HepG2 (cell line): ENCODE results near the gene CNTNAP1. TPM values are rescaled to one million over a fixed set of nuclear protein-coding genes. Genes with fewer than 3 reads are reported as not detected.

Source experiments
- ATAC-seq: fragments of 200-7000 bp; cut with Tn5 transposase; 3 replicates; pipeline ENCODE4 v1.9.1; 2020; ENCODE audit warnings: mild to moderate bottlenecking, moderate library complexity
- BruUV-seq: library from RNA; stranded (reverse); fragments of 400-500 nt; replicated peaks from 2 replicates; lab custom pipeline; 2021; lab: Mats Ljungman, UMichigan
- CTCF ChIA-PET: fragments of 300-600 bp; formaldehyde crosslinking; extraction: SDS; loops from one replicate; lab custom pipeline; 2021; ENCODE audit warnings: low total read pairs, inconsistent platforms, low intra/inter-chr PET ratio; lab: Yijun Ruan, JAX
- POLR2A ChIA-PET: fragments of 350-600 bp; sonication (Branson Sonifier 250); formaldehyde crosslinking; loops from one replicate; lab custom pipeline; 2020; ENCODE audit warnings: antibody characterized with exemption, inconsistent platforms; lab: Yijun Ruan, JAX
- DNase-seq: peaks from one replicate; pipeline ENCODE4 v3.0.0-alpha.2; 2015; ENCODE audit warnings: low spot score
- FAIRE-seq: peaks from 3 replicates; lab custom pipeline; 2011; peaks lifted over from hg19 to GRCh38; lab: Jason Lieb, UNC
- H2AFZ ChIP-seq: one replicate; pipeline ENCODE4 v1.6.1; 2011; ENCODE audit warnings: low read length, inconsistent platforms
- H3K27ac ChIP-seq: fragments of 300-600 bp; 3 replicates; pipeline ENCODE4 v1.8.0; 2011; ENCODE audit warnings: mixed run types, mild to moderate bottlenecking, mixed read lengths, low read length, inconsistent platforms; ENCODE audit not compliant: insufficient read depth; ENCODE audit errors: extremely low read length
- H3K27me3 ChIP-seq, 2 experiments: fragments of 200-600 bp in 1 of 2; 2 replicates in 1 of 2; 3 replicates in 1 of 2; pipeline versions ENCODE4 v1.6.0 to v1.8.0; 2011; ENCODE audit warnings: low read length in 2 of 2, mild to moderate bottlenecking in 2 of 2, moderate library complexity in 2 of 2, inconsistent platforms in 1 of 2; ENCODE audit not compliant: insufficient read depth in 2 of 2, control insufficient read depth in 1 of 2
- H3K36me3 ChIP-seq, 2 experiments: fragments of 200-600 bp in 1 of 2; replicated peaks in 1 of 2; 2 replicates in 1 of 2; 3 replicates in 1 of 2; pipeline versions ENCODE4 v1.5.1 to v1.8.0; 2011; ENCODE audit warnings: low read length in 2 of 2, inconsistent platforms in 1 of 2; ENCODE audit not compliant: insufficient read depth in 2 of 2, control insufficient read depth in 1 of 2
- H3K4me1 ChIP-seq: 2 replicates; pipeline ENCODE4 v1.5.1; 2012; ENCODE audit warnings: low read length, inconsistent platforms; ENCODE audit not compliant: insufficient read depth
- H3K4me2 ChIP-seq: 2 replicates; pipeline ENCODE4 v1.6.0; 2011; ENCODE audit warnings: low read depth, low read length, inconsistent platforms
- H3K4me3 ChIP-seq, 3 experiments: fragments of 200-600 bp in 1 of 3; sonication (generic), shearing (Covaris generic) in 1 of 3; replicated peaks in 1 of 3; 2 replicates each; pipeline ENCODE4 v1.5.1; 2011 to 2016; ENCODE audit warnings: low read length in 3 of 3, inconsistent platforms in 2 of 3, low read depth in 2 of 3, mild to moderate bottlenecking in 2 of 3, control low read depth in 1 of 3, mixed read lengths in 1 of 3; ENCODE audit not compliant: insufficient read depth in 1 of 3
- H3K79me2 ChIP-seq: one replicate; pipeline ENCODE4 v1.6.1; 2011; ENCODE audit warnings: low read length, inconsistent platforms; ENCODE audit not compliant: insufficient read depth
- H3K9ac ChIP-seq: 2 replicates; pipeline ENCODE4 v1.6.0; 2011; ENCODE audit warnings: mild to moderate bottlenecking, low read depth, low read length, inconsistent platforms; ENCODE audit not compliant: insufficient read depth
- H3K9me3 ChIP-seq: 2 replicates; pipeline ENCODE4 v1.5.1; 2012; ENCODE audit warnings: mild to moderate bottlenecking, low read length
- H4K20me1 ChIP-seq: 2 replicates; pipeline ENCODE4 v1.6.0; 2011; ENCODE audit warnings: inconsistent platforms, mild to moderate bottlenecking, low read length, moderate library complexity; ENCODE audit not compliant: insufficient read depth
- ARID4A ChIP-seq: sonication (generic); formaldehyde crosslinking; IDR thresholded peaks from 2 replicates; pipeline ENCODE4 v1.5.0; 2020; ENCODE audit warnings: mild to moderate bottlenecking, missing genetic modification reagents, borderline replicate concordance
- ERF ChIP-seq: IDR thresholded peaks from 2 replicates; pipeline ENCODE4 v1.6.1; 2018; ENCODE audit warnings: missing biosample characterization, missing genetic modification reagents
- REXO4 ChIP-seq: sonication (generic); formaldehyde crosslinking; IDR thresholded peaks from 2 replicates; pipeline ENCODE4 v1.8.0; 2022; ENCODE audit warnings: missing genetic modification reagents, mild to moderate bottlenecking, borderline replicate concordance
- RFX5 ChIP-seq: IDR thresholded peaks from 2 replicates; pipeline ENCODE4 v1.6.1; 2011; ENCODE audit warnings: low read depth, low read length, improper control_type of control experiment
- ZNF136 ChIP-seq: sonication (generic); formaldehyde crosslinking; IDR thresholded peaks from 2 replicates; pipeline ENCODE4 v1.8.1; 2022; ENCODE audit warnings: low read depth, mild to moderate bottlenecking, moderate library complexity, missing genetic modification reagents
- ZNF343 ChIP-seq: sonication (generic); formaldehyde crosslinking; IDR thresholded peaks from 2 replicates; pipeline ENCODE4 v1.4.0; 2020; ENCODE audit warnings: mild to moderate bottlenecking, missing genetic modification reagents
- WGBS: methylation state at CpG from one replicate; pipeline ENCODE4 v1.1.6; 2017; ENCODE audit warnings: low lambda C conversion rate; 5-methylcytosine and 5-hydroxymethylcytosine counted together
- in situ Hi-C: cut with HindIII; loops from 2 replicates; pipeline ENCODE4 v1.10.0; 2017; ENCODE audit warnings: low pct_unique_long_range_greater_than_20kb; ENCODE audit not compliant: extremely low pct_ligation_motif_present
- intact Hi-C: fragments of 100-400 bp; cut with micrococcal nuclease; formaldehyde crosslinking; loops from one replicate; pipeline ENCODE4 v1.10.0; 2022; ENCODE audit not compliant: unreplicated experiment
- polyA plus RNA-seq, 8 experiments: library from polyadenylated mRNA; depleted of rRNA in 3 of 8; stranded (reverse) in 7 of 8; unstranded in 1 of 8; fragments of >200 nt; fragmentation: Illumina TruSeq in 4 of 8; extraction: Trizol in 4 of 8; gene quantifications; 2 replicates each; pipeline versions ENCODE4 v1.2.1 to v1.2.3, GENCODE V29; 2011 to 2016; ENCODE audit warnings: low read depth in 4 of 8, missing spikeins in 1 of 8, mixed read lengths in 1 of 8; ENCODE audit not compliant: insufficient read depth in 1 of 8
- total RNA-seq, 5 experiments: library from RNA; depleted of rRNA; stranded (reverse); fragments of >200 nt; fragmentation: Illumina TruSeq; extraction: Trizol; gene quantifications; 2 replicates each; pipeline ENCODE4 v1.2.3, GENCODE V29; 2016; ENCODE audit warnings: low read depth in 1 of 5

Gene CNTNAP1
- total and polyA plus RNA-seq, 2 of the 13 experiments (the other 11 are each of a cell fraction or from before 2014, with no cell fraction given), result 4.5 to 7.7 TPM

- no peak for TF ChIP-seq ARID4A (CRISPR knock-in tag)
Observed at GRCh38 chr17:42695500-42695899, 13.2 kb downstream of the CNTNAP1 start (continued).

GRCh38 chr17:42697108-42697811 lies 14.9 kb downstream of the CNTNAP1 start:
- H3K27me3 ChIP-seq, result no peaks in the 10 kb centered on the region
- DNase-seq (no peak), ATAC-seq (no peak), FAIRE-seq (no peak)
- BruUV-seq, result no TSS peak
- CTCF ChIA-PET, result no interaction called here
- 91% methylated on average over 19 of the region's 19 CpGs for WGBS
- intact Hi-C loops (no loop called here), in situ Hi-C loops (no loop called here)
- POLR2A ChIA-PET, result no interaction called here
- no peak overlapping the region for H3K4me2 ChIP-seq
- peaks cover 2 to 7% of the 10 kb centered on the region in 2 experiments; a peak in 3 of 5 replicates for H3K36me3 ChIP-seq
- no peak overlapping the region for H3K27ac ChIP-seq
- TF ChIP-seq RFX5 (no peak), ERF (no peak), REXO4 (CRISPR knock-in tag) (no peak), ZNF343 (CRISPR knock-in tag) (no peak), ZNF136 (CRISPR knock-in tag) (no peak)
- H2AFZ ChIP-seq, result no peak overlapping the region
- H3K9ac ChIP-seq, result no peak overlapping the region
- no peak overlapping the region for H3K4me3 ChIP-seq
- no peaks in the 10 kb centered on the region for H3K79me2 ChIP-seq
- H3K4me1 ChIP-seq, result no peaks in the 10 kb centered on the region
- H4K20me1 ChIP-seq, result no peaks in the 10 kb centered on the region
- no peaks in the 10 kb centered on the region for H3K9me3 ChIP-seq
